Nephron progenitor cell (in vitro differentiated cells): Measurements from ENCODE around the gene CNR1.

Experiments
- DNase-seq: peaks from one replicate; pipeline ENCODE4 v3.0.0; 2021
- H3K27ac Mint-ChIP-seq: 2 replicates; pipeline ENCODE4 v1.8.0; 2021; ENCODE audit warnings: mild to moderate bottlenecking, moderate library complexity, mixed read lengths
- H3K27me3 Mint-ChIP-seq: 2 replicates; pipeline ENCODE4 v1.8.0; 2021; ENCODE audit warnings: mild to moderate bottlenecking, low read depth, mixed read lengths; ENCODE audit not compliant: poor library complexity
- H3K36me3 Mint-ChIP-seq: 2 replicates; pipeline ENCODE4 v1.8.0; 2021; ENCODE audit warnings: low read depth, mixed read lengths
- H3K4me1 Mint-ChIP-seq: 2 replicates; pipeline ENCODE4 v1.8.0; 2021; ENCODE audit warnings: mixed read lengths
- H3K4me3 Mint-ChIP-seq: 2 replicates; pipeline ENCODE4 v1.8.0; 2021; ENCODE audit warnings: mild to moderate bottlenecking, moderate library complexity, mixed read lengths
- H3K9me3 Mint-ChIP-seq: 2 replicates; pipeline ENCODE4 v1.8.0; 2021; ENCODE audit warnings: mild to moderate bottlenecking, moderate library complexity, mixed read lengths
- CTCF ChIP-seq: fragments of 200-600 bp; sonication (generic); IDR thresholded peaks from 2 replicates; pipeline ENCODE4 v1.5.0; 2021; ENCODE audit warnings: antibody characterized with exemption

Gene CNR1

GRCh38 chr6:88183471-88183870 is 17.3 kb upstream of the CNR1 start:
- peaks cover 7% of the 10 kb centered on the region for H3K27me3 Mint-ChIP-seq
- no peak overlapping the region for H3K4me3 Mint-ChIP-seq
- H3K4me1 Mint-ChIP-seq, result no peaks in the 10 kb centered on the region
- no peaks in the 10 kb centered on the region for H3K9me3 Mint-ChIP-seq
- no peak overlapping the region for H3K27ac Mint-ChIP-seq
- no peaks in the 10 kb centered on the region for H3K36me3 Mint-ChIP-seq
- no peak for TF ChIP-seq CTCF
- DNase-seq, result no peak

GRCh38 chr6:88179692-88180091 is 13.5 kb upstream of the CNR1 start:
- TF ChIP-seq CTCF, result no peak
- Mint-ChIP-seq H3K4me1 (no peaks in the 10 kb centered on the region), H3K4me3 (no peak overlapping the region), H3K36me3 (no peaks in the 10 kb centered on the region), H3K9me3 (no peaks in the 10 kb centered on the region), H3K27ac (no peak overlapping the region), H3K27me3 (peaks cover 7% of the 10 kb centered on the region)
- DNase-seq, result no peak

- H3K27me3 Mint-ChIP-seq, result peaks cover 7% of the 10 kb centered on the region
- H3K36me3 Mint-ChIP-seq, result no peaks in the 10 kb centered on the region
- no peak for TF ChIP-seq CTCF
- DNase-seq, result no peak
- no peaks in the 10 kb centered on the region for H3K9me3 Mint-ChIP-seq
- no peak overlapping the region for H3K4me3 Mint-ChIP-seq
- peaks cover 3% of the 10 kb centered on the region for H3K4me1 Mint-ChIP-seq
- no peak overlapping the region for H3K27ac Mint-ChIP-seq
These were observed 11.9 kb upstream of the CNR1 start for GRCh38 chr6:88177961-88178464.

- Mint-ChIP-seq H3K27ac (no peak overlapping the region), H3K36me3 (no peaks in the 10 kb centered on the region), H3K9me3 (no peaks in the 10 kb centered on the region), H3K4me1 (peaks cover 4% of the 10 kb centered on the region), H3K4me3 (no peak overlapping the region), H3K27me3 (peaks cover 13% of the 10 kb centered on the region)
- no peak for DNase-seq
- TF ChIP-seq CTCF, result no peak
These were observed 8.8 kb upstream of the CNR1 start for GRCh38 chr6:88174906-88175305.

- no peak overlapping the region for H3K4me3 Mint-ChIP-seq
- no peaks in the 10 kb centered on the region for H3K9me3 Mint-ChIP-seq
- no peak for TF ChIP-seq CTCF
- peaks cover 16% of the 10 kb centered on the region for H3K4me1 Mint-ChIP-seq
- DNase-seq, result no peak
- H3K27ac Mint-ChIP-seq, result no peak overlapping the region
- peaks cover 41% of the 10 kb centered on the region for H3K27me3 Mint-ChIP-seq
- no peaks in the 10 kb centered on the region for H3K36me3 Mint-ChIP-seq
These were observed 5.2 kb upstream of the CNR1 start for GRCh38 chr6:88171312-88171711.

- no peaks in the 10 kb centered on the region for H3K9me3 Mint-ChIP-seq
- peak overlapping the region; percentile 12 for H3K4me3 Mint-ChIP-seq
- H3K27ac Mint-ChIP-seq, result no peak overlapping the region
- TF ChIP-seq CTCF, result no peak
- no peaks in the 10 kb centered on the region for H3K36me3 Mint-ChIP-seq
- no peak for DNase-seq
- peaks cover 52% of the 10 kb centered on the region for H3K27me3 Mint-ChIP-seq
- peaks cover 40% of the 10 kb centered on the region for H3K4me1 Mint-ChIP-seq
These were observed 2.2 kb upstream of the CNR1 start for GRCh38 chr6:88168362-88168761.
